A549 treated with Mapracorat at 1 μM for 4 hours (cell line): ENCODE data around the gene CDX2. TPM values are rescaled to one million over a fixed set of nuclear protein-coding genes. Genes with fewer than 3 reads are reported as not detected.

Source experiments
- total RNA-seq: library from RNA; stranded (reverse); fragments of 200-300 nt; extraction: Qiagen RNA extraction; gene quantifications from 5 replicates; pipeline ENCODE4 v1.2.3, GENCODE V29; 2022

The CDX2 gene, protein sequence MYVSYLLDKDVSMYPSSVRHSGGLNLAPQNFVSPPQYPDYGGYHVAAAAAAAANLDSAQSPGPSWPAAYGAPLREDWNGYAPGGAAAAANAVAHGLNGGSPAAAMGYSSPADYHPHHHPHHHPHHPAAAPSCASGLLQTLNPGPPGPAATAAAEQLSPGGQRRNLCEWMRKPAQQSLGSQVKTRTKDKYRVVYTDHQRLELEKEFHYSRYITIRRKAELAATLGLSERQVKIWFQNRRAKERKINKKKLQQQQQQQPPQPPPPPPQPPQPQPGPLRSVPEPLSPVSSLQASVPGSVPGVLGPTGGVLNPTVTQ
- total RNA-seq: 0.57 to 1.4 TPM (median 0.60 TPM) in 5 replicates

DNA sequence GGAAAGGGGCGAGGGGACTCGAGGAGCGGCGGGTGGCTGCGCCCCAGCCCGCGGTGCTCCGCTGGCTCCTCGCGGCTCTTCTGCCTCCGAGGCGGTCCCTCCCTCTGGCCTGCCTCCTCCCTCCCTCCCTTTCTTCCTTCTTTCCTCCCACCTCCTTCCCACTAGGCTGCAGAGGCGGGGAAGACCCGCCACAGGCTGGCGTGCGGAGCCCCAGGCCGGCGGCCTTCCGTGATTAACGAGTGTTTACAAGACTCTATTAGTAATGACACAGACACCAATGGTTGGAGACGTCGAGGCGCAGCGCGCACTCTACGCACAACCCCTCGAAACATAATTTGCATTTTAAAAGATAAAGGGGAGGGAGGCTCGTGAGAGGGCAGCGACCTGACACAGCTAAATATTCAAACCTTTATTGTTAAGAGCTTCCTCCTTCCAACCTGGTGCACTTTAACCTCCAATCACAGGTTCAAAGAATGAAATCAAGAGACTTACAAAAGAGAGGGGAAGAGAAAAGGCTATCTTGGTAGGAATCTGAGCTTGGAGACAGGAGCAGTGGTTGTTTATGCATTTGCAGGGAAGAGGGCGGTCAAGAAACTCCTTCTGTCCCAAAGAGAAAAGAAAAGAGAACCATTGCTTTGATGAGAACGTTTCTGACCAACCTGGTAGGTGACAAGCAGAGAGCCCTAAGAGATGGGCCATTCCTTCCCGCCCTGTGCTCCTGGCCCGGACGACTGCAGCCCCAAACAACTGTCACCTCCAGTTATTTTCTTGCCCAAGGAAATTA is at the start of gene CDX2:
Gene CDX2 (minus strand): TSS at position 234 of the 784 bp plus-strand sequence. CDS start 309 bp downstream, outside the sequence.

DNA sequence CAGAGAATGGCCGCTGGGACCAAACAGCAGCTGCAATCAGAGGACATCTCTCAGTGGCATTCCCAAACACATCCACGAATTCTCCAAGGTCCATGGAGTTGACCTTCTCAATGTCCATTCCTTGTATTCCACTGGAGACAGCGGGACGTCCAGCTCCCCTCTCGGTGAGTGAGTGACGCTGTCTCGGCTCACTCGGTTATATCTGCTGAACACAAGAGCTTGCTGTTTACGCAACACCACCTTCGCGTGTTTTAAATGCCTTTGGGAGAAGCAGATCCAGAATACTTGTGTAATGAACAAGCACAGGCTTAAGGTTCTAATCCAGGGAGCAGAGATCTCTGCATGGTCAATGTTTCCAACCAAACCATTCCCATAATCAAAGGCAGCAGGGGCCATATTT is 19.4 kb upstream of the CDX2 start, which contains the start of gene URAD:
Gene URAD (minus strand): TSS at position 174 of the 400 bp plus-strand sequence. CDS start 56 bp downstream, at position 118.

DNA sequence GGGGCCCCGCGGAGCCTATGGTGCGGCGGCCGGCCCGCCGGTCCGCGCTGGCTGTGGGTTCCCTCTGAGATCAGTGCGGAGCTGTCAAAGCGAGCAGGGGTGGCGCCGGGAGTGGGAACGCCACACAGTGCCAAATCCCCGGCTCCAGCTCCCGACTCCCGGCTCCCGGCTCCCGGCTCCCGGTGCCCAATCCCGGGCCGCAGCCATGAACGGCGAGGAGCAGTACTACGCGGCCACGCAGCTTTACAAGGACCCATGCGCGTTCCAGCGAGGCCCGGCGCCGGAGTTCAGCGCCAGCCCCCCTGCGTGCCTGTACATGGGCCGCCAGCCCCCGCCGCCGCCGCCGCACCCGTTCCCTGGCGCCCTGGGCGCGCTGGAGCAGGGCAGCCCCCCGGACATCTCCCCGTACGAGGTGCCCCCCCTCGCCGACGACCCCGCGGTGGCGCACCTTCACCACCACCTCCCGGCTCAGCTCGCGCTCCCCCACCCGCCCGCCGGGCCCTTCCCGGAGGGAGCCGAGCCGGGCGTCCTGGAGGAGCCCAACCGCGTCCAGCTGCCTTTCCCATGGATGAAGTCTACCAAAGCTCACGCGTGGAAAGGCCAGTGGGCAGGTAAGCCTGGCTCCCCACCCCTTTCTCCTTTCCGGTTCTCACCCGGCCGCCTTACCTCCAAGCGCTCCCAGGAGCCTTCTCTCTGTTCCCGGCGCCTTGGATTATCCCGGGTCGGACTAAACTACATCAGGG is 49.0 kb downstream of the CDX2 start, which contains the start of gene PDX1:
Gene PDX1 (plus strand): TSS at position 67 of the 743 bp plus-strand sequence. CDS start 139 bp downstream, at position 206.

Other genes with a start within 250 kb of the CDX2 start
- gene GSX1, start 176.8 kb downstream of the CDX2 start, total RNA-seq: not detected in 5 replicates
- 0.05 to 0.12 TPM (median 0.09 TPM) in 5 replicates for gene PDX1, start 49.3 kb downstream of the CDX2 start, total RNA-seq
- gene URAD, start 19.4 kb upstream of the CDX2 start, total RNA-seq: not detected in 5 replicates
- gene FLT3, start 131.3 kb upstream of the CDX2 start, total RNA-seq: 0.05 TPM in 2 of 5 replicates, not detected in the others
- gene PAN3, start 169.2 kb upstream of the CDX2 start, total RNA-seq: 6.7 to 8.2 TPM (median 7.8 TPM) in 5 replicates